CD4-positive, alpha-beta T cell (primary cell): ENCODE data around the gene FGF19. TPM values are rescaled to one million over a fixed set of nuclear protein-coding genes. Genes with fewer than 3 reads are reported as not detected.

Source experiments
- ATAC-seq: fragments of 200-7000 bp; cut with Tn5 transposase; one replicate; pipeline ENCODE4 v1.10.0; 2022; ENCODE audit warnings: mild to moderate bottlenecking; ENCODE audit not compliant: poor library complexity
- CTCF ChIA-PET: fragments of 350-600 bp; sonication (Branson Sonifier 250); formaldehyde crosslinking; loops from one replicate; lab custom pipeline; 2021; ENCODE audit warnings: antibody characterized with exemption, inconsistent platforms; lab: Charles Lee
- POLR2A ChIA-PET: fragments of 350-600 bp; sonication (Branson Sonifier 250); formaldehyde crosslinking; loops from one replicate; lab custom pipeline; 2021; ENCODE audit warnings: antibody characterized with exemption, inconsistent platforms; lab: Charles Lee
- DNase-seq, 14 experiments: peaks; one replicate each; pipeline ENCODE4 v3.0.0-alpha.2; 2013 to 2020; ENCODE audit warnings: mixed read lengths in 2 of 14
- H3K27ac ChIP-seq, 2 donors: one replicate each; pipeline versions ENCODE4 v1.5.1 to v1.7.0; 2013; ENCODE audit warnings: low read length in 2 of 2, low read depth in 1 of 2, mild to moderate bottlenecking in 1 of 2
- H3K27me3 ChIP-seq, 2 experiments: 1 replicate in 1 of 2; 2 replicates in 1 of 2; pipeline versions ENCODE4 v1.6.1 to v1.7.0; 2013; ENCODE audit warnings: low read length in 2 of 2, control low read depth in 1 of 2, mild to moderate bottlenecking in 1 of 2, moderate library complexity in 1 of 2; ENCODE audit not compliant: insufficient read depth in 2 of 2, control insufficient read depth in 1 of 2
- H3K36me3 ChIP-seq: one replicate; pipeline ENCODE4 v1.6.1; 2013; ENCODE audit warnings: low read length, control low read depth; ENCODE audit not compliant: insufficient read depth
- H3K4me1 ChIP-seq: one replicate; pipeline ENCODE4 v1.6.1; 2013; ENCODE audit warnings: low read length, control low read depth; ENCODE audit not compliant: insufficient read depth
- H3K4me3 ChIP-seq: one replicate; pipeline ENCODE4 v1.5.1; 2013; ENCODE audit warnings: mild to moderate bottlenecking, low read length, moderate library complexity
- H3K9me3 ChIP-seq, 2 experiments: 1 replicate in 1 of 2; 2 replicates in 1 of 2; pipeline versions ENCODE4 v1.6.1 to v1.7.0; 2013; ENCODE audit warnings: low read length in 2 of 2, mild to moderate bottlenecking in 2 of 2, control low read depth in 1 of 2, moderate library complexity in 1 of 2; ENCODE audit not compliant: control insufficient read depth in 1 of 2, insufficient read depth in 1 of 2
- H3K27ac Mint-ChIP-seq: one replicate; pipeline ENCODE4 v1.8.0; 2020; ENCODE audit warnings: mixed read lengths
- H3K27me3 Mint-ChIP-seq: one replicate; pipeline ENCODE4 v1.8.0; 2021; ENCODE audit warnings: mixed read lengths
- H3K36me3 Mint-ChIP-seq: one replicate; pipeline ENCODE4 v1.8.0; 2021; ENCODE audit warnings: low read depth, mixed read lengths
- H3K4me1 Mint-ChIP-seq: one replicate; pipeline ENCODE4 v1.8.0; 2021; ENCODE audit warnings: low read depth, mixed read lengths
- H3K4me3 Mint-ChIP-seq: one replicate; pipeline ENCODE4 v1.8.0; 2020; ENCODE audit warnings: mild to moderate bottlenecking, mixed read lengths
- H3K9me3 Mint-ChIP-seq: one replicate; pipeline ENCODE4 v1.8.0; 2020; ENCODE audit warnings: mixed read lengths
- intact Hi-C, 2 experiments: fragments of 100-400 bp; cut with DNase I in 1 of 2; cut with micrococcal nuclease in 1 of 2; formaldehyde crosslinking; loops; one replicate each; pipeline versions ENCODE4 v1.15.1 to v1.9.0; 2023 to 2025; cut with DNase I, micrococcal nuclease
- total RNA-seq, 174 experiments: library from RNA in 2 of 174; stranded (reverse) in 2 of 174; gene quantifications; one replicate each; pipeline ENCODE4 v1.2.3 and lab custom pipeline; 2021 to 2026
- TF ChIP-seq, protein P1 (sequence below): fragments of 200-600 bp; IDR thresholded peaks from one replicate; pipeline ENCODE4 v1.8.0; 2022; ENCODE audit warnings: antibody characterized with exemption, mild to moderate bottlenecking

Gene FGF19
- total RNA-seq, 2 experiments from 2014 or later: not detected

DNA sequence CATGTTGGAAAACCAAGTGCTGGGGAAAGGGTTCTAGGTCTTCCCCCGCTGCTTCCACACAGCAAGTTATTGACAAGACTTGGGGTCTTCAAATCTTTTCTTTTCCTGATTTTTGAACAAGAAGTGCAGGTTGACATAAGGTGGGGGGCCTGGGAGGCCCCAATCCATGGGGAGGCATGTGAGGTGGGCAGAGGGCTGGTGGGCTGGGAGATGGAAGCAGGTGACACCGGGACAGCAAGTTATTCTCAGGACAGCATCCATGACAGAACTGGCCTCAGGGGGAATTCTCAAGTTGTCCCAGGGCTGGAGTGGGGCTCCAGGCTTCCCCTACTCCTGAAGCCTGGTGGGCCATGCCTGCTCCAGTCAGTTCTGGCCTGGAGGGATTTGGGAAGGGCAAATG is 5.5 kb downstream of the FGF19 start:
- ATAC-seq (no peak), DNase-seq (no peak)
- H3K27me3 ChIP-seq: peaks cover 55 to 68% of the 10 kb centered on the region in 2 experiments
- TF ChIP-seq, protein P1, sequence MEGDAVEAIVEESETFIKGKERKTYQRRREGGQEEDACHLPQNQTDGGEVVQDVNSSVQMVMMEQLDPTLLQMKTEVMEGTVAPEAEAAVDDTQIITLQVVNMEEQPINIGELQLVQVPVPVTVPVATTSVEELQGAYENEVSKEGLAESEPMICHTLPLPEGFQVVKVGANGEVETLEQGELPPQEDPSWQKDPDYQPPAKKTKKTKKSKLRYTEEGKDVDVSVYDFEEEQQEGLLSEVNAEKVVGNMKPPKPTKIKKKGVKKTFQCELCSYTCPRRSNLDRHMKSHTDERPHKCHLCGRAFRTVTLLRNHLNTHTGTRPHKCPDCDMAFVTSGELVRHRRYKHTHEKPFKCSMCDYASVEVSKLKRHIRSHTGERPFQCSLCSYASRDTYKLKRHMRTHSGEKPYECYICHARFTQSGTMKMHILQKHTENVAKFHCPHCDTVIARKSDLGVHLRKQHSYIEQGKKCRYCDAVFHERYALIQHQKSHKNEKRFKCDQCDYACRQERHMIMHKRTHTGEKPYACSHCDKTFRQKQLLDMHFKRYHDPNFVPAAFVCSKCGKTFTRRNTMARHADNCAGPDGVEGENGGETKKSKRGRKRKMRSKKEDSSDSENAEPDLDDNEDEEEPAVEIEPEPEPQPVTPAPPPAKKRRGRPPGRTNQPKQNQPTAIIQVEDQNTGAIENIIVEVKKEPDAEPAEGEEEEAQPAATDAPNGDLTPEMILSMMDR: no peak
- intact Hi-C loops: no loop called here
- Mint-ChIP-seq H3K9me3 (no peaks in the 10 kb centered on the region), H3K27ac (no peak overlapping the region), H3K27me3 (peaks cover 79% of the 10 kb centered on the region), H3K36me3 (no peaks in the 10 kb centered on the region), H3K4me1 (no peaks in the 10 kb centered on the region), H3K4me3 (no peak overlapping the region)
- no peak overlapping the region for H3K4me3 ChIP-seq
- ChIA-PET POLR2A (no interaction called here), CTCF (no interaction called here)
- H3K36me3 ChIP-seq: no peaks in the 10 kb centered on the region
- H3K9me3 ChIP-seq: no peaks in the 10 kb centered on the region
- peaks cover 4% of the 10 kb centered on the region for H3K4me1 ChIP-seq
- H3K27ac ChIP-seq: no peak overlapping the region

- intact Hi-C loops: no loop called here
- POLR2A ChIA-PET: no interaction called here
- TF ChIP-seq, protein P1: no peak
Measured at GRCh38 chr11:69697861-69698260, 6.0 kb downstream of the FGF19 start.

GRCh38 chr11:69697469-69697843 is 6.4 kb downstream of the FGF19 start:
- Mint-ChIP-seq H3K9me3 (peaks cover under 1% of the 10 kb centered on the region), H3K27ac (no peak overlapping the region), H3K36me3 (no peaks in the 10 kb centered on the region), H3K4me3 (no peak overlapping the region), H3K4me1 (no peaks in the 10 kb centered on the region), H3K27me3 (peaks cover 80% of the 10 kb centered on the region)
- ATAC-seq (no peak), DNase-seq (no peak)
- TF ChIP-seq, protein P1: no peak
- Histone ChIP-seq H3K36me3 (no peaks in the 10 kb centered on the region), H3K4me3 (no peak overlapping the region), H3K27ac (no peak overlapping the region), H3K9me3 (no peaks in the 10 kb centered on the region), H3K4me1 (peaks cover 4% of the 10 kb centered on the region), H3K27me3 (peaks cover 47 to 59% of the 10 kb centered on the region in 2 experiments)
- intact Hi-C loops: no loop called here
- ChIA-PET POLR2A (no interaction called here), CTCF (no interaction called here)

More at GRCh38 chr11:69697861-69698260, 6.0 kb downstream of the FGF19 start:
- H3K27ac Mint-ChIP-seq: no peak overlapping the region
- H3K36me3 Mint-ChIP-seq: no peaks in the 10 kb centered on the region
- no peaks in the 10 kb centered on the region for H3K4me1 Mint-ChIP-seq
- H3K27me3 Mint-ChIP-seq: peaks cover 80% of the 10 kb centered on the region
- peaks cover 4% of the 10 kb centered on the region for H3K4me1 ChIP-seq
- no peaks in the 10 kb centered on the region for H3K9me3 ChIP-seq
- H3K36me3 ChIP-seq: no peaks in the 10 kb centered on the region
- no peaks in the 10 kb centered on the region for H3K9me3 Mint-ChIP-seq
- DNase-seq (no peak), ATAC-seq (no peak)
- H3K27me3 ChIP-seq: peaks cover 51 to 63% of the 10 kb centered on the region in 2 experiments
- no peak overlapping the region for H3K27ac ChIP-seq
- no peak overlapping the region for H3K4me3 Mint-ChIP-seq
- no peak overlapping the region for H3K4me3 ChIP-seq
- CTCF ChIA-PET: no interaction called here
